Panc1 (cell line): ENCODE results near the gene MOB2. TPM values are rescaled to one million over a fixed set of nuclear protein-coding genes. Genes with fewer than 3 reads are reported as not detected.

Source experiments
- ATAC-seq: fragments of 200-7000 bp; cut with Tn5 transposase; 2 replicates; pipeline ENCODE4 v1.9.1; 2020; ENCODE audit warnings: mild to moderate bottlenecking, moderate library complexity
- BruUV-seq: library from RNA; stranded (reverse); fragments of 400-500 nt; replicated peaks from 2 replicates; lab custom pipeline; 2021; lab: Mats Ljungman, UMichigan
- CTCF ChIA-PET: fragments of 300-600 bp; sonication (Branson Sonifier 250); formaldehyde crosslinking; loops from one replicate; lab custom pipeline; 2022; ENCODE audit warnings: antibody characterized with exemption; lab: Charles Lee
- POLR2A ChIA-PET: fragments of 300-600 bp; sonication (Branson Sonifier 250); formaldehyde crosslinking; loops from one replicate; lab custom pipeline; 2022; ENCODE audit warnings: antibody characterized with exemption; lab: Charles Lee
- DNase-seq: peaks from one replicate; pipeline ENCODE4 v3.0.0-alpha.2; 2010; ENCODE audit warnings: low read depth, low spot score
- H3K27ac ChIP-seq: 2 replicates; pipeline ENCODE4 v1.5.1; 2011; ENCODE audit warnings: mild to moderate bottlenecking, low read length, inconsistent platforms
- H3K27me3 ChIP-seq: fragments of 200-500 bp; sonication (Bioruptor generic); 2 replicates; pipeline ENCODE4 v1.6.0; 2014; ENCODE audit warnings: low read length, inconsistent platforms; ENCODE audit not compliant: control insufficient read depth, insufficient read depth
- H3K36me3 ChIP-seq: fragments of 200-500 bp; sonication (Bioruptor generic); 2 replicates; pipeline ENCODE4 v1.5.1; 2014; ENCODE audit warnings: inconsistent platforms, mild to moderate bottlenecking, low read length, moderate library complexity; ENCODE audit not compliant: control insufficient read depth, insufficient read depth
- H3K4me1 ChIP-seq: 2 replicates; pipeline ENCODE4 v1.5.1; 2011; ENCODE audit warnings: inconsistent platforms, mild to moderate bottlenecking, low read length, moderate library complexity; ENCODE audit not compliant: control insufficient read depth, insufficient read depth
- H3K4me3 ChIP-seq, 2 experiments: 2 replicates each; pipeline ENCODE4 v1.5.1; 2011 to 2012; ENCODE audit warnings: low read depth in 2 of 2, low read length in 2 of 2, mild to moderate bottlenecking in 2 of 2, inconsistent platforms in 1 of 2, moderate library complexity in 1 of 2
- H3K9me3 ChIP-seq: fragments of 200-500 bp; sonication (Bioruptor generic); 2 replicates; pipeline ENCODE4 v1.5.1; 2014; ENCODE audit warnings: low read depth, mild to moderate bottlenecking, inconsistent platforms, low read length, moderate library complexity; ENCODE audit not compliant: control insufficient read depth, insufficient read depth
- POLR2AphosphoS5 ChIP-seq: IDR thresholded peaks from 2 replicates; pipeline ENCODE4 v1.6.1; 2012; ENCODE audit warnings: mild to moderate bottlenecking, low read depth, low read length, moderate library complexity
- SIN3A ChIP-seq: IDR thresholded peaks from 2 replicates; pipeline ENCODE4 v1.6.1; 2012; ENCODE audit warnings: low read depth, mild to moderate bottlenecking, low read length, moderate library complexity, borderline replicate concordance; ENCODE audit not compliant: insufficient read depth
- TCF7L2 ChIP-seq: IDR thresholded peaks from 2 replicates; pipeline ENCODE4 v1.6.1; 2011; ENCODE audit warnings: mild to moderate bottlenecking, low read depth, low read length, inconsistent platforms
- in situ Hi-C: cut with HindIII; loops from 2 replicates; pipeline ENCODE4 v1.10.0; 2016; ENCODE audit warnings: low sequenced_read_pairs, low pct_unique_long_range_greater_than_20kb
- intact Hi-C: fragments of 100-400 bp; cut with micrococcal nuclease; formaldehyde crosslinking; loops from one replicate; pipeline ENCODE4 v1.10.0; 2022; ENCODE audit not compliant: unreplicated experiment
- total RNA-seq: library from RNA; stranded (reverse); gene quantifications from one replicate; pipeline ENCODE4 v1.2.1, GENCODE V29; 2021; ENCODE audit not compliant: unreplicated experiment
- TF ChIP-seq, protein P1 (sequence below), 2 experiments: IDR thresholded peaks; 2 replicates each; pipeline ENCODE4 v1.6.1; 2011 to 2012; ENCODE audit warnings: low read depth in 2 of 2, control low read depth in 1 of 2, low read length in 1 of 2, mild to moderate bottlenecking in 1 of 2, moderate library complexity in 1 of 2; ENCODE audit not compliant: insufficient read depth in 1 of 2
- TF ChIP-seq, protein P2 (sequence below): fragments of 450-650 bp; IDR thresholded peaks from 2 replicates; pipeline ENCODE4 v1.5.1; 2017; ENCODE audit warnings: mild to moderate bottlenecking

MOB2 gene
- total RNA-seq, 1 experiment from 2014 or later = 51.2 TPM

DNA sequence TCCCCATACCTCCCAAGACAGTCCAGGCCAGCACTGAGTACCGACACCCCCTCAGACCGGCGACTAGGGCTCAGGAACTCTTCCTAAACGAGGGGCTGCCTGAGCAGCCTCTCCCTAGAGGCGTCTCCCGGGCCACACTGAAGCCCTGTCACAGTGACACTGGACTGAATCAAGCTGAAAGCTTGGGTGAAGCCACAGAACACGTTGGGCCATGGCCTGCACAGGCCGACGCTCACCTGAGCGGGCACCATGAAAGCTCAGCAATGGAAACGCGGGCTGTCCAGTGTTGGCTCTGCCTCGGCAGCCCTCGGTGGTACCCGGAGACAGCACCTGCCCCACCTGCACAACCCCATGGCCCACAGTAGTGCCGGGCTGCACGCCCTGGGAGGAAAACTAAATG is 42.7 kb upstream of the MOB2 start:
- ChIA-PET POLR2A (interaction anchor here (0.6 kb wide), 1 partner anchor 413 kb away, joined by 4 read pairs; no protein-coding TSS in a partner anchor), CTCF (no interaction called here)
- Histone ChIP-seq H3K9me3 (no peaks in the 10 kb centered on the region), H3K27me3 (no peaks in the 10 kb centered on the region), H3K4me3 (no peak overlapping the region), H3K4me1 (peaks cover 4% of the 10 kb centered on the region; the same call in 1 of the 2 replicates), H3K27ac (no peak overlapping the region), H3K36me3 (no peaks in the 10 kb centered on the region)
- ATAC-seq (no peak), DNase-seq (no peak)
- intact Hi-C loops (no loop called here), in situ Hi-C loops (no loop called here)
- BruUV-seq = no TSS peak
- TF ChIP-seq SIN3A (no peak), POLR2AphosphoS5 (no peak), TCF7L2 (no peak)
- TF ChIP-seq, protein P1, sequence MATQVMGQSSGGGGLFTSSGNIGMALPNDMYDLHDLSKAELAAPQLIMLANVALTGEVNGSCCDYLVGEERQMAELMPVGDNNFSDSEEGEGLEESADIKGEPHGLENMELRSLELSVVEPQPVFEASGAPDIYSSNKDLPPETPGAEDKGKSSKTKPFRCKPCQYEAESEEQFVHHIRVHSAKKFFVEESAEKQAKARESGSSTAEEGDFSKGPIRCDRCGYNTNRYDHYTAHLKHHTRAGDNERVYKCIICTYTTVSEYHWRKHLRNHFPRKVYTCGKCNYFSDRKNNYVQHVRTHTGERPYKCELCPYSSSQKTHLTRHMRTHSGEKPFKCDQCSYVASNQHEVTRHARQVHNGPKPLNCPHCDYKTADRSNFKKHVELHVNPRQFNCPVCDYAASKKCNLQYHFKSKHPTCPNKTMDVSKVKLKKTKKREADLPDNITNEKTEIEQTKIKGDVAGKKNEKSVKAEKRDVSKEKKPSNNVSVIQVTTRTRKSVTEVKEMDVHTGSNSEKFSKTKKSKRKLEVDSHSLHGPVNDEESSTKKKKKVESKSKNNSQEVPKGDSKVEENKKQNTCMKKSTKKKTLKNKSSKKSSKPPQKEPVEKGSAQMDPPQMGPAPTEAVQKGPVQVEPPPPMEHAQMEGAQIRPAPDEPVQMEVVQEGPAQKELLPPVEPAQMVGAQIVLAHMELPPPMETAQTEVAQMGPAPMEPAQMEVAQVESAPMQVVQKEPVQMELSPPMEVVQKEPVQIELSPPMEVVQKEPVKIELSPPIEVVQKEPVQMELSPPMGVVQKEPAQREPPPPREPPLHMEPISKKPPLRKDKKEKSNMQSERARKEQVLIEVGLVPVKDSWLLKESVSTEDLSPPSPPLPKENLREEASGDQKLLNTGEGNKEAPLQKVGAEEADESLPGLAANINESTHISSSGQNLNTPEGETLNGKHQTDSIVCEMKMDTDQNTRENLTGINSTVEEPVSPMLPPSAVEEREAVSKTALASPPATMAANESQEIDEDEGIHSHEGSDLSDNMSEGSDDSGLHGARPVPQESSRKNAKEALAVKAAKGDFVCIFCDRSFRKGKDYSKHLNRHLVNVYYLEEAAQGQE (IDR thresholded peaks at IDR 0.05; ENCODE audit: insufficient read depth in 1 of 2, low read depth in 2 of 2, low read length in 1 of 2) = no peak
- TF ChIP-seq, protein P2, sequence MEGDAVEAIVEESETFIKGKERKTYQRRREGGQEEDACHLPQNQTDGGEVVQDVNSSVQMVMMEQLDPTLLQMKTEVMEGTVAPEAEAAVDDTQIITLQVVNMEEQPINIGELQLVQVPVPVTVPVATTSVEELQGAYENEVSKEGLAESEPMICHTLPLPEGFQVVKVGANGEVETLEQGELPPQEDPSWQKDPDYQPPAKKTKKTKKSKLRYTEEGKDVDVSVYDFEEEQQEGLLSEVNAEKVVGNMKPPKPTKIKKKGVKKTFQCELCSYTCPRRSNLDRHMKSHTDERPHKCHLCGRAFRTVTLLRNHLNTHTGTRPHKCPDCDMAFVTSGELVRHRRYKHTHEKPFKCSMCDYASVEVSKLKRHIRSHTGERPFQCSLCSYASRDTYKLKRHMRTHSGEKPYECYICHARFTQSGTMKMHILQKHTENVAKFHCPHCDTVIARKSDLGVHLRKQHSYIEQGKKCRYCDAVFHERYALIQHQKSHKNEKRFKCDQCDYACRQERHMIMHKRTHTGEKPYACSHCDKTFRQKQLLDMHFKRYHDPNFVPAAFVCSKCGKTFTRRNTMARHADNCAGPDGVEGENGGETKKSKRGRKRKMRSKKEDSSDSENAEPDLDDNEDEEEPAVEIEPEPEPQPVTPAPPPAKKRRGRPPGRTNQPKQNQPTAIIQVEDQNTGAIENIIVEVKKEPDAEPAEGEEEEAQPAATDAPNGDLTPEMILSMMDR = no peak

DNA sequence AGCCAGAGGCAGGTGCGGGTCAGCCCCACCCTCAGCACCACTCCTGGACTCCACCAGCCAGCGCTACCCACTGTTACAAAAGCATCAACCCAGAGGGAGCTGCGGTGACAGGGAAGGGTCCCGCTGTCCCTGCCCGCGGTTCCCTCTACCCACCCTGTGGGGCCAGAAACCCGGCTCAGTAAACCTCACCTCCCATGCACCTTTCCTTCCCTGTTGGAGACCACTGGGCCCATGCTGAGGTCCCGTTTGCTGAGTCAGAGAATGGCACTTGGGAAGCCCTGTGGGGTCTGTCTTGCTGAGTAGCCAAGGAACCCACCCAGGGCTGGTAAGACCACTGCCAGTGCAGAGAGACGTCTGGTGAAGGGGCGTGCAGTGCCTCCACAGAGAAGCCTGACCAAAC is 42.1 kb upstream of the MOB2 start:
- Histone ChIP-seq H3K4me1 (peaks cover 4% of the 10 kb centered on the region; the same call in 1 of the 2 replicates), H3K27ac (no peak overlapping the region), H3K27me3 (no peaks in the 10 kb centered on the region), H3K4me3 (no peak overlapping the region), H3K36me3 (no peaks in the 10 kb centered on the region), H3K9me3 (no peaks in the 10 kb centered on the region)
- intact Hi-C loops (no loop called here), in situ Hi-C loops (no loop called here)
- POLR2A ChIA-PET = interaction anchor here (0.6 kb wide), 1 partner anchor 412 kb away, joined by 4 read pairs; no protein-coding TSS in a partner anchor
- TF ChIP-seq POLR2AphosphoS5 (no peak), TCF7L2 (no peak), SIN3A (no peak)
- TF ChIP-seq, protein P1 (IDR thresholded peaks at IDR 0.05; ENCODE audit: insufficient read depth in 1 of 2, low read depth in 2 of 2, low read length in 1 of 2) = no peak
- TF ChIP-seq, protein P2 = no peak
- DNase-seq = no peak
- no TSS peak for BruUV-seq
- no peak for ATAC-seq
- CTCF ChIA-PET = no interaction called here
